MM.1S (cell line): ENCODE results near the gene ZNF208.

ENCODE experiments used
- CTCF ChIP-seq: fragments of 300-600 bp; sonication (generic); IDR thresholded peaks from 2 replicates; pipeline ENCODE4 v1.5.1; 2016; ENCODE audit warnings: antibody characterized with exemption, low read length, mixed read lengths
- EZH2phosphoT487 ChIP-seq: fragments of 300-600 bp; sonication (generic); IDR thresholded peaks from 2 replicates; pipeline ENCODE4 v1.6.1; 2018; ENCODE audit warnings: antibody characterized with exemption, low read length

GRCh38 chr19:21934131-21934530 lies 76.6 kb downstream of the ZNF208 start:
- TF ChIP-seq CTCF: no peak
- TF ChIP-seq EZH2phosphoT487: no peak
